AG08396 (cell line): ENCODE measurements around the gene FOXO4.
A peak's percentile ranks its signal among the peaks of the same experiment; 100 is the strongest.

Experiments used
- DNase-seq: peaks from one replicate; pipeline ENCODE4 v3.0.0; 2012; ENCODE audit warnings: low spot score, mixed read lengths

FOXO4 gene

DNA sequence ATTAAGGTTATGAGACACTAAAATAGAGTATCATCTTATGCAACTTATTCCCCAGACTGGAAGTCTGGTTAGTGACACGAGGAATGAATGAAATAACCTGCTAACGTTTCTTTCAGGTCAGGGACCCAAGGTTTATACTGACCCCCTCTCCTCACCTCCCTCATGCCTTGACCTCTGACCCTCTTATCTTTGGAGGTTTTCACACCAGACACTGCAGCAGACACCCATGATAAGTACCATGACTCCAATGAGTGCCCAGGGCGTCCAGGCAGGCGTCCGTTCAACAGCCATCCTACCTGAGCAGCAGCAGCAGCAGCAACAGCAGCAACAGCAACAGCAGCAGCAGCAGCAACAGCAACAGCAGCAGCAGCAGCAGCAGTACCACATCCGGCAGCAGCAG is 44.8 kb downstream of the FOXO4 start:
- DNase-seq = no peak

DNA sequence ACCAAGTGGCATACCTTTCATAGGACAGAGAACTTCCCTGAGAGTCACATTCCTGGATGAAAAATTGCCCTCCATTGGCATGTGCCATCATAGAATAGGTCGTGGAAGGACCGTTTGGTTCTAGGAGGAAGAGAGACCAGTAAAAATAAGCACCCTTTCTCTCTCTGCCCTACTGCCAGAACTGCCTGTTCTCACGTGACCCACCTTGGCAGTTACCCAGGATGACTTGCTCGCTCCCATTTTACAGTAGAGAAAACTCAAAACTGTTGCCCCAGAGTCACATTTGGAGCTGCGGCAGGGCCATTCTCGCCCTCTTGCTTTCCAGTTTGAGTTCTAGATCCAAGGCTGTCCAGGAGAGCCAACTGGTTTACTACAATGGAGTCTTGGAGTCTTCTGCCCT is 47.9 kb downstream of the FOXO4 start:
- peak; percentile 44 for DNase-seq

DNA sequence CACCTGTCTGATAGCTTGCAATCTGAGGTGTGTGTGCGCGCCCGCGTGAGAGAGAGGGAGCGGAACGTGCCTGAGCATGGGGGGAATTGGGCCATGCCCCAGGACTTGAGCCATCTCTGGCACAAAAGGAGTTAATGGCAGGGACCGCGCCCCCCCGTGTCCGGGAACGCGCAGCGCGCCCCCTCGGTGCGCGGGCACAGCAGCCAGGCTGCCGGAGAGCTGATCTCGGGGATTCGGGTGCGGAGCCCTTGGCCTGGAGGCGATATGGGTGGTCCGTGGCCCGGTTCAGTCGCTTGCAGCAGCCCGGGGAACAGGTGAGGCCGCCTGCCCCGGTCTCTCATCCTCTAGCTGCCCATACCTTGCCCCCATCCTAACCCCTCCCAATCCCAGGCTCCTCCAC is 49.0 kb downstream of the FOXO4 start, which contains the start of gene NLGN3:
Gene NLGN3 (plus strand): TSS at position 191 of the 400 bp plus-strand sequence. CDS start 2,909 bp downstream, outside the sequence.
- DNase-seq = no peak

DNA sequence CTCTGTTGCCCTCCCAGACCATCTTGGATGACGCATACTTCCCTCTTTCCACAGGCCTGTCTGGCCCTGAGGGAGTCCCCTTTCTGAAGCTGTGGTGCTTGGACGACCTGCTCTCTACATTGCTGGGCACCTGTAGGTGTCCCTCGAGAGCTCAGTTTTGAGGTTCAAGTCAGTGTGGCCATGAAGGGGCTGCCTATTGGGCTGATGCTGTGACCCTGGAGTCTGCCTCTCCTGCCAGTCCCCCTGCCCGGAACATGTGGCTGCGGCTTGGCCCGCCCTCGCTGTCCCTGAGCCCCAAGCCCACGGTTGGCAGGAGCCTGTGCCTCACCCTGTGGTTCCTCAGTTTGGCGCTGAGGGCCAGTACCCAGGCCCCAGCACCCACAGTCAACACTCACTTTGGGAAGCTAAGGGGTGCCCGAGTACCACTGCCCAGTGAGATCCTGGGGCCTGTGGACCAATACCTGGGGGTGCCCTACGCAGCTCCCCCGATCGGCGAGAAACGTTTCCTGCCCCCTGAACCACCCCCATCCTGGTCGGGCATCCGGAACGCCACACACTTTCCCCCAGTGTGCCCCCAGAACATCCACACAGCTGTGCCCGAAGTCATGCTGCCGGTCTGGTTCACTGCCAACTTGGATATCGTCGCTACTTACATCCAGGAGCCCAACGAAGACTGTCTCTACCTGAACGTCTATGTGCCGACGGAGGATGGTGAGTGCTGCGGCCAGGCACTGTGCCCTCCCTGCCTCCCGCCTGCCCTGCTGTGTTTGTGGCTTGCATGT is 52.0 kb downstream of the FOXO4 start:
- no peak for DNase-seq

DNA sequence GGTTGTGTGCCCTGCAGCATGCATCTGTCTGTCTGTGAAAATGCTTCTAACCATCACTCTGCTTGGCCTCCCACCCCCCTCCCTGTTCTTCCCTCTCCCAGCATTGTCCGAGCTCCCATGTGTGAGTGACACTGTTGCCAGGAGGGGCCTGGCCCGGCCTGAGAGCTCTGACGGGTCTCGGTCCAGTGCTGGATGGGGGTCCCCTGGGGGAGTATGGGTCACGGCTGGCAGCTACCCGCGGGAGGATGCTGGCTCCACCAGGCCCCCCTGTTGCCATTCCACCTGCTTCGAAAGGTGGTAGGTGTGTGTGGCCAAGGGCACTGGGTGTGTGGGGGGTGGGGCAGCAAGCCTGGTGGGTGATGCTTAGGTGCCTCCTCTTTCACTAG is 52.6 kb downstream of the FOXO4 start:
- DNase-seq = no peak

DNA sequence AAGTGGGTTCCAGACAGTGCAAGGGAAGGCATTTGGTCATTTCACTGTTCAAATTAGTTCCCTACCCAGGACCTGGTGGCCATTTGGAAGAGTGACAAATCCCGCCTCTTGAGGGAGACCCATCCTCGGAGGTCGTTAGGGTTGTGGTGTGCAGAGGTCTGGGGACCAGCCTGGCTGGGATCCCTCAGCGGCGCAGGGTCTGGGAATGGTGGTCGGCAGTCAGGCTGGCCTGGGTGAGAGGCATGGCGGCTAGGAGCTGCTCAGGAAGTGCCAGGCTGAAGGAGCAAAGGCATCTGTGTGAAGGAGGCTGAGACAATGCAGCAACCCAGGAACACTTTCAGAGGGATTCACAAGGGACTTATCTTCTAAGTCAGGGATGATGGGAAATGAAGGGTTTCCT is 55.7 kb downstream of the FOXO4 start:
- no peak for DNase-seq
